ENCODE results near the gene PPM1H.

- TF ChIP-seq SUZ12 (IDR thresholded peaks at IDR 0.05; ENCODE audit: low read length) = no peak
- no peak for TF ChIP-seq RAD21 (IDR thresholded peaks at IDR 0.05 in 1 of 2, conservative IDR thresholded peaks at IDR 0.05 in 1 of 2; ENCODE audit: low read depth in 2 of 2, low read length in 2 of 2)
Observed at GRCh38 chr12:62716037-62716436, 218.9 kb downstream of the PPM1H start.
